ENCODE results near the gene RNF31.

The RNF31 gene

DNA sequence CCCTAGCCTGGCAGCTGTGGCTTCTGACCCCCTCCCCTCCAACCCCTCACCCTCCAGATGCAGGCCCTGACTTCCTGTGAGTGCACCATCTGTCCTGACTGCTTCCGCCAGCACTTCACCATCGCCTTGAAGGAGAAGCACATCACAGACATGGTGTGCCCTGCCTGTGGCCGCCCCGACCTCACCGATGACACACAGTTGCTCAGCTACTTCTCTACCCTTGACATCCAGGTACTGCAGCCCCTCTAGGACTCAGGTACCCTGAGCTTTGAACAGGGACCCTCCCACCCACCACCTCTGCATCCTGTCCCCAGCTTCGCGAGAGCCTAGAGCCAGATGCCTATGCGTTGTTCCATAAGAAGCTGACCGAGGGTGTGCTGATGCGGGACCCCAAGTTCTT lies 7.8 kb downstream of the RNF31 start:
- no peak overlapping the region for H3K4me3 ChIP-seq (ENCODE audit: low read length)
- TF ChIP-seq, protein P1, sequence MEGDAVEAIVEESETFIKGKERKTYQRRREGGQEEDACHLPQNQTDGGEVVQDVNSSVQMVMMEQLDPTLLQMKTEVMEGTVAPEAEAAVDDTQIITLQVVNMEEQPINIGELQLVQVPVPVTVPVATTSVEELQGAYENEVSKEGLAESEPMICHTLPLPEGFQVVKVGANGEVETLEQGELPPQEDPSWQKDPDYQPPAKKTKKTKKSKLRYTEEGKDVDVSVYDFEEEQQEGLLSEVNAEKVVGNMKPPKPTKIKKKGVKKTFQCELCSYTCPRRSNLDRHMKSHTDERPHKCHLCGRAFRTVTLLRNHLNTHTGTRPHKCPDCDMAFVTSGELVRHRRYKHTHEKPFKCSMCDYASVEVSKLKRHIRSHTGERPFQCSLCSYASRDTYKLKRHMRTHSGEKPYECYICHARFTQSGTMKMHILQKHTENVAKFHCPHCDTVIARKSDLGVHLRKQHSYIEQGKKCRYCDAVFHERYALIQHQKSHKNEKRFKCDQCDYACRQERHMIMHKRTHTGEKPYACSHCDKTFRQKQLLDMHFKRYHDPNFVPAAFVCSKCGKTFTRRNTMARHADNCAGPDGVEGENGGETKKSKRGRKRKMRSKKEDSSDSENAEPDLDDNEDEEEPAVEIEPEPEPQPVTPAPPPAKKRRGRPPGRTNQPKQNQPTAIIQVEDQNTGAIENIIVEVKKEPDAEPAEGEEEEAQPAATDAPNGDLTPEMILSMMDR (conservative IDR thresholded peaks at IDR 0.05; ENCODE audit: low read length), result no peak
- no peak for DNase-seq (ENCODE audit: low read depth)

- TF ChIP-seq, protein P1 (conservative IDR thresholded peaks at IDR 0.05; ENCODE audit: low read length), result no peak
- no peak for DNase-seq (ENCODE audit: low read depth)
- no peak overlapping the region for H3K4me3 ChIP-seq (ENCODE audit: low read length)
These were observed 9.5 kb downstream of the RNF31 start for GRCh38 chr14:24156840-24157239.

GRCh38 chr14:24157331-24157730 lies 10.0 kb downstream of the RNF31 start:
- TF ChIP-seq, protein P1 (conservative IDR thresholded peaks at IDR 0.05; ENCODE audit: low read length), result no peak
- no peak overlapping the region for H3K4me3 ChIP-seq (ENCODE audit: low read length)
- DNase-seq (ENCODE audit: low read depth), result no peak

DNA sequence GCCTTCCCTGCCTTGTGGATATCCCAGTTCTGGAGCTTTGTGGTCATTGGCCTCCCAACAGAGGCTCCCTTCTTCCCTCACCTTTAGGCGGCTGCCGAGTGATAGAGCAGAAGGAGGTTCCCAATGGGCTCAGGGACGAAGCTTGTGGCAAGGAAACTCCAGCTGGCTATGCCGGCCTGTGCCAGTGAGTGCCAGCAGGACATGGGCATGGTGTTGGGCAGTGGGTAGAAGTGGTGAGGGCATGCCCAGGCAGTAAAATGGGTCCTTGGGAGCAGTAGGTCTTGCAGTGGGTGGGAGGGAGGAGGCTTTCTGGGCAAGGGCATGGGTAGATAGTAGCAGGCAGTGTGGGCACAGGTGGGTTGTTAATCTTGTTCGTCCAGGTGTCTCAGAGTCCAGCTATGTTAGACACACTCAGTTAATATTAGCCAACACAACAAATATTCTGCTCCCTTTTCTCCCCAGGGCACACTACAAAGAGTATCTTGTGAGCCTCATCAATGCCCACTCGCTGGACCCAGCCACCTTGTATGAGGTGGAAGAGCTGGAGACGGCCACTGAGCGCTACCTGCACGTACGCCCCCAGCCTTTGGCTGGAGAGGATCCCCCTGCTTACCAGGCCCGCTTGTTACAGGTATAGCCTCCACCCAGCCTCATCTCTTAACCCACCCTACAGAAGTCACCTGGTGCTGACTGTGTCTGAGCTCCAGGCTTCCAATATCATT lies 12.6 kb downstream of the RNF31 start:
- DNase-seq (ENCODE audit: low read depth), result no peak
- TF ChIP-seq, protein P1 (conservative IDR thresholded peaks at IDR 0.05; ENCODE audit: low read length), result no peak
- no peak overlapping the region for H3K4me3 ChIP-seq (ENCODE audit: low read length)

DNA sequence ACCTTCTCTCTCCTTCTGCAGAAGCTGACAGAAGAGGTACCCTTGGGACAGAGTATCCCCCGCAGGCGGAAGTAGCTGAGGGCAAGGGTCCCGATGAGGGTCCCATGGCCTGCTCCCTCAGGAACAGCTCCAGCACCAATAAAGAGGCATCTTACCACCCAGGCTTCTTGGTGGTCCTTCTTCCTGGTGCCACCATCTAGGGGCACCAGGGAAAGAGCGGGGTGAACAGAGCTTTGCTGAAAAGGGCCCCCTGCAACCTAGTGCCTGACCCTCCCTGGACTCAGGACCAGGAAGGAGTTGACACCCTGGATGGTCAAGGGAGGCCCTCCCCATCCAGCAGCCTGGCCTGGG lies 13.2 kb downstream of the RNF31 start:
- DNase-seq (ENCODE audit: low read depth), result no peak
- TF ChIP-seq, protein P1 (conservative IDR thresholded peaks at IDR 0.05; ENCODE audit: low read length), result no peak
- H3K4me3 ChIP-seq (ENCODE audit: low read length), result no peak overlapping the region

DNA sequence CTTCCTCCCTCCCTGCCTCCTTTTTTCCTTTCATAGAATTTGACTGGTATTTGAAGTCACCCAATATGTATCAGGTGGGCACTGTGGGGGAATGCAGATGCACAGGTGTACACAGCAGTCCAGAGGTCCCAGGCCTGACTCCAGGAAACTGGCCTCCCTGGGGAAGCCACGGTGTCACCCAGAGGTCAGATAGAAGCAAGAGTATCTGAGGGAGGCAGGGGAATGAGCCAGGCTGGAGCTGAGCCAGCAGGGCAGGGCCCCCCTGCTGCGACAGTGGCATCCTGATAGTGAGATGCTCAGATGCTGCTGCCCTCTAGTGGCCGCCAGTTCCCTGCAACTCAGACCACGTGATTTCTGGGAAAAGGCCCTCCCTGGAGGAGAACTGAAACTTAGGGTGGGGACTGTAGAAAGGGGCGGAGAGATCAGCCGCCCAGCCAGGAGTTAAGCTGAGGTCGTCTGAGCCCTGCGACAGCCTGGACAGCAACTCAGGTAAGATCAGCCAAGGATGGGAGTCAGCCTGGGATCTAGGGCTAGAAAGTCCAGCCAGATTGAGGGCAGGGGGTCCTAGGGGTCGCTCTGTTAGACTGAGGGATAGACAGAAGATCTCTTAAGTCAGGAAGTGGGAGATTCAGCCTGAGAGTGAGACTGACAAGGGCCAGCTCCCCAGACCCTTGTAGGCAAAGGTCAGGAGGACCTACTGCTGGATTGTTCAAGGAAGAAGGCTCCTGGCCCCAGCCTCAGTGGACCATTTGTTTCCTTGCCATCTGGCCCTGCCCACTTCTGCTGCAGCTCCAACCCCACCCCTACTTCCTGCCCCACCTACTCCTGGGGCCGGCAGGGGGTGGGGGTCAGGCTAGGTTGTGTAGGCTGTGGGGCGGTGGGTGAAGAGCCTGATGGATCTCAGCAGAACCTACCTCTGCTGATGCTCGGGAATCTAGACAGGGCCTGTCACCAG lies 13.8 kb downstream of the RNF31 start, which contains the start of gene IRF9:
IRF9 (plus strand) TSS at position 416 of the 955 bp plus-strand sequence. CDS start 880 bp downstream, outside the sequence.
- peak; percentile 92 for DNase-seq (ENCODE audit: low read depth)
- TF ChIP-seq, protein P1 (conservative IDR thresholded peaks at IDR 0.05; ENCODE audit: low read length), result peak; percentile 89

More for the DNA sequence above, 13.8 kb downstream of the RNF31 start, which contains the start of gene IRF9:
- peak within 1 kb of the TSS; percentile 98 for H3K4me3 ChIP-seq (ENCODE audit: low read length)
